ENCODE data around the gene GYG1. TPM values are rescaled to one million over a fixed set of nuclear protein-coding genes. Genes with fewer than 3 reads are reported as not detected.

GYG1 gene
- total and polyA plus RNA-seq, 2 of the 8 experiments (the other 6 are each of a cell fraction or from before 2014, with no cell fraction given) = 19.4 to 34.2 TPM

- TF ChIP-seq USF2 (IDR thresholded peaks at IDR 0.05; ENCODE audit: low read length) (no peak), MAX (IDR thresholded peaks at IDR 0.05) (no peak), ATF3 (IDR thresholded peaks at IDR 0.05; ENCODE audit: insufficient read depth, low read depth, low read length) (no peak), POLR2AphosphoS5 (IDR thresholded peaks at IDR 0.05; ENCODE audit: low read depth, low read length) (no peak)
Observed at GRCh38 chr3:149055575-149055974, 64.2 kb downstream of the GYG1 start (continued).
